Endothelial cell of umbilical vein (primary cell): ENCODE results near the gene USP7.

ENCODE experiments used
- EZH2 ChIP-seq: IDR thresholded peaks from 2 replicates; pipeline ENCODE4 v1.6.1; 2012; ENCODE audit warnings: borderline replicate concordance, low read depth, mild to moderate bottlenecking, moderate library complexity, low read length, inconsistent platforms; ENCODE audit not compliant: severe bottlenecking
- FOS ChIP-seq: IDR thresholded peaks from 2 replicates; pipeline ENCODE4 v1.6.1; 2011; ENCODE audit warnings: mild to moderate bottlenecking, low read length, moderate library complexity, borderline replicate concordance; ENCODE audit not compliant: insufficient read depth
- MAX ChIP-seq: IDR thresholded peaks from 2 replicates; pipeline ENCODE4 v1.6.1; 2011; ENCODE audit not compliant: insufficient read depth, insufficient read length
- POLR2A ChIP-seq: IDR thresholded peaks from 2 replicates; pipeline ENCODE4 v1.6.1; 2012; ENCODE audit warnings: low read depth, mild to moderate bottlenecking, control low read depth, low read length
- POLR2AphosphoS5 ChIP-seq: IDR thresholded peaks from 2 replicates; pipeline ENCODE4 v1.6.1; 2012; ENCODE audit warnings: low read depth, mild to moderate bottlenecking, control low read depth, low read length, moderate library complexity; ENCODE audit not compliant: insufficient read depth
- TF ChIP-seq, protein P1 (sequence below), 2 donors: IDR thresholded peaks; 1 replicate in 1 of 2; 2 replicates in 1 of 2; pipeline ENCODE4 v1.5.1; 2011; ENCODE audit warnings: low read length in 2 of 2, mild to moderate bottlenecking in 2 of 2, moderate library complexity in 2 of 2, control low read depth in 1 of 2, inconsistent platforms in 1 of 2, low read depth in 1 of 2; ENCODE audit not compliant: insufficient read depth in 1 of 2; ENCODE audit errors: extremely low read depth in 1 of 2

DNA sequence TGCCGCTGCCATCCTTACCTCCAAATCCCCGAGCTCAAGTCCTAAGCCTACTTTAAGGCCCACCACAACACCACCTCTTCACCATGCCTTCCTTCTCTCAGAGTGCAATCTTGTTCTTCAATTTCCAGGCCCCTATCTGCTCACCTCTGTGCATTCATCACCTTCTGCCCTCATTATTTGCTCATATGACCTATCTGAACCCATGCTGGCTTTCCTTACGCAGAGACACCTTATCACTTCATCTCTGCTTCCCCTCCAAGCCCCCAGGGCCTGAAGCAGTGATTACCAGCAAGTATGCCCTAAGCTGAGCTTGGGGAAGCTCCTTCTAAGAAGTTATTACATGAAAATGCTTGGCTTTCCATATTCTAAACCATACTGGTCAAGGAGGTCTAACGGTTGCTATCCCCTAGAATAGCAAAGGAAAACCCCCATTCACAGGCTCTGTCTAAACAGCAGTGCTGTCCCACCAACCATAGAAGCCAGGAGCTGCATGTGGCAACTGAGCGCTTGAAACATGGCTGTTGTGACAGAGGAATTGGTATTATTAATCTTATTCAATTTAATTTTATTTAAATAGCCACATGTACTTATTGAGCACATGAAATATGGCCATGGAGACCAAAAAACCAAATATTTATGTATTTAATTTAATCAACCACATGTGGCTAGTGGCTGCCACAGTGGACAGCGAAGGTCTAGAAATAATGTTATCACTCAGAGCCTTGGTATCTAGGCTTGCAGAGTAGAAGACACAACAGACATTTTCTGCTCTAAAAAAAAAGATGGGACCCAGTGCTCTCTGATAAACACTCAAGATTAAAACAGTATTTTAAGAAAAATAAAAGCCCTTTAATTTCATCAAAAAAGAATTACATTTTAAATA, 13.9 kb downstream of the USP7 start:
- TF ChIP-seq, protein P1, sequence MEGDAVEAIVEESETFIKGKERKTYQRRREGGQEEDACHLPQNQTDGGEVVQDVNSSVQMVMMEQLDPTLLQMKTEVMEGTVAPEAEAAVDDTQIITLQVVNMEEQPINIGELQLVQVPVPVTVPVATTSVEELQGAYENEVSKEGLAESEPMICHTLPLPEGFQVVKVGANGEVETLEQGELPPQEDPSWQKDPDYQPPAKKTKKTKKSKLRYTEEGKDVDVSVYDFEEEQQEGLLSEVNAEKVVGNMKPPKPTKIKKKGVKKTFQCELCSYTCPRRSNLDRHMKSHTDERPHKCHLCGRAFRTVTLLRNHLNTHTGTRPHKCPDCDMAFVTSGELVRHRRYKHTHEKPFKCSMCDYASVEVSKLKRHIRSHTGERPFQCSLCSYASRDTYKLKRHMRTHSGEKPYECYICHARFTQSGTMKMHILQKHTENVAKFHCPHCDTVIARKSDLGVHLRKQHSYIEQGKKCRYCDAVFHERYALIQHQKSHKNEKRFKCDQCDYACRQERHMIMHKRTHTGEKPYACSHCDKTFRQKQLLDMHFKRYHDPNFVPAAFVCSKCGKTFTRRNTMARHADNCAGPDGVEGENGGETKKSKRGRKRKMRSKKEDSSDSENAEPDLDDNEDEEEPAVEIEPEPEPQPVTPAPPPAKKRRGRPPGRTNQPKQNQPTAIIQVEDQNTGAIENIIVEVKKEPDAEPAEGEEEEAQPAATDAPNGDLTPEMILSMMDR (IDR thresholded peaks at IDR 0.05; ENCODE audit: extremely low read depth in 1 of 2, insufficient read depth in 1 of 2, low read depth in 1 of 2, low read length in 2 of 2): no peak
- no peak for TF ChIP-seq EZH2
- TF ChIP-seq POLR2AphosphoS5: no peak
- TF ChIP-seq POLR2A: no peak
- TF ChIP-seq MAX: no peak
- TF ChIP-seq FOS: no peak
